Endothelial cell of umbilical vein (primary cell): ENCODE results near the gene WRNIP1. TPM values are rescaled to one million over a fixed set of nuclear protein-coding genes. Genes with fewer than 3 reads are reported as not detected.

Experiments used
- BruUV-seq: library from RNA; stranded (reverse); fragments of 400-500 nt; replicated peaks from 2 replicates; lab custom pipeline; 2021; lab: Mats Ljungman, UMichigan
- CTCF ChIA-PET: fragments of 300-600, 350-600 bp; sonication (Branson Sonifier 250); formaldehyde crosslinking; loops from one replicate; lab custom pipeline; 2021; ENCODE audit warnings: antibody characterized with exemption, inconsistent platforms; lab: Charles Lee
- POLR2A ChIA-PET: fragments of 300-600, 350-600 bp; sonication (Branson Sonifier 250); formaldehyde crosslinking; loops from one replicate; lab custom pipeline; 2021; ENCODE audit warnings: antibody characterized with exemption, inconsistent platforms; lab: Charles Lee
- DNase-seq: peaks from one replicate; pipeline ENCODE4 v3.0.0-alpha.2; 2011; ENCODE audit warnings: low read depth, low spot score
- FAIRE-seq: peaks from 2 replicates; lab custom pipeline; 2011; peaks lifted over from hg19 to GRCh38; lab: Jason Lieb, UNC
- H2AFZ ChIP-seq: 2 replicates; pipeline ENCODE4 v1.6.0; 2012; ENCODE audit warnings: low read depth, low read length, control low read depth, inconsistent platforms
- H3K27ac ChIP-seq: 2 replicates; pipeline ENCODE4 v1.5.1; 2011; ENCODE audit warnings: low read depth, mild to moderate bottlenecking, control low read depth, low read length, moderate library complexity; ENCODE audit not compliant: insufficient read depth
- H3K27me3 ChIP-seq, 2 experiments: 2 replicates each; pipeline versions ENCODE4 v1.6.0 to v1.6.1; 2011; ENCODE audit warnings: low read length in 2 of 2, mixed read lengths in 1 of 2; ENCODE audit not compliant: control insufficient read depth in 2 of 2, insufficient read depth in 2 of 2
- H3K36me3 ChIP-seq, 2 experiments: 2 replicates in 1 of 2; 3 replicates in 1 of 2; pipeline ENCODE4 v1.5.1; 2011; ENCODE audit warnings: low read length in 2 of 2, mild to moderate bottlenecking in 1 of 2, moderate library complexity in 1 of 2; ENCODE audit not compliant: control insufficient read depth in 2 of 2, insufficient read depth in 2 of 2; ENCODE audit errors: extremely low read depth in 1 of 2
- H3K4me1 ChIP-seq: 3 replicates; pipeline ENCODE4 v1.5.1; 2011; ENCODE audit warnings: mild to moderate bottlenecking, low read length; ENCODE audit not compliant: control insufficient read depth, insufficient read depth; ENCODE audit errors: extremely low read depth
- H3K4me2 ChIP-seq: 2 replicates; pipeline ENCODE4 v1.6.1; 2011; ENCODE audit warnings: low read length, control low read depth, mixed read lengths; ENCODE audit not compliant: insufficient read depth
- H3K4me3 ChIP-seq, 3 experiments: fragments of 200-600 bp in 1 of 3; sonication (generic), shearing (Covaris generic) in 1 of 3; replicated peaks in 1 of 3; 2 replicates each; pipeline ENCODE4 v1.5.1; 2011 to 2016; ENCODE audit warnings: control low read depth in 3 of 3, low read length in 3 of 3, mild to moderate bottlenecking in 2 of 3, inconsistent platforms in 1 of 3, low read depth in 1 of 3, moderate library complexity in 1 of 3; ENCODE audit not compliant: insufficient read depth in 1 of 3
- H3K79me2 ChIP-seq: 2 replicates; pipeline ENCODE4 v1.6.0; 2012; ENCODE audit warnings: low read length, inconsistent platforms; ENCODE audit not compliant: control insufficient read depth, insufficient read depth
- H3K9ac ChIP-seq: replicated peaks from 2 replicates; pipeline ENCODE3; 2011; ENCODE audit warnings: low read length, control low read depth; ENCODE audit not compliant: insufficient read depth; ENCODE audit errors: extremely low read depth
- H3K9me1 ChIP-seq: replicated peaks from 3 replicates; pipeline ENCODE4 v1.6.0; 2011; ENCODE audit warnings: mild to moderate bottlenecking, low read length; ENCODE audit not compliant: control insufficient read depth, insufficient read depth; ENCODE audit errors: extremely low read depth
- H3K9me3 ChIP-seq: replicated peaks from 2 replicates; pipeline ENCODE4 v1.5.1; 2012; ENCODE audit warnings: low read length, inconsistent platforms; ENCODE audit not compliant: control insufficient read depth, insufficient read depth
- H4K20me1 ChIP-seq: replicated peaks from 2 replicates; pipeline ENCODE3; 2011; ENCODE audit warnings: mild to moderate bottlenecking, low read length; ENCODE audit not compliant: control insufficient read depth, insufficient read depth; ENCODE audit errors: extremely low read depth
- CTCF ChIP-seq, 2 donors: IDR thresholded peaks; 1 replicate in 1 of 2; 2 replicates in 1 of 2; pipeline ENCODE4 v1.5.1; 2011; ENCODE audit warnings: low read length in 2 of 2, mild to moderate bottlenecking in 2 of 2, moderate library complexity in 2 of 2, control low read depth in 1 of 2, inconsistent platforms in 1 of 2, low read depth in 1 of 2; ENCODE audit not compliant: insufficient read depth in 1 of 2; ENCODE audit errors: extremely low read depth in 1 of 2
- GATA2 ChIP-seq: IDR thresholded peaks from 2 replicates; pipeline ENCODE4 v1.7.0; 2011; ENCODE audit warnings: low read depth, mild to moderate bottlenecking, moderate library complexity, mixed read lengths, low read length; ENCODE audit not compliant: insufficient read length, insufficient read depth
- MYC ChIP-seq: IDR thresholded peaks from one replicate; pipeline ENCODE4 v1.6.1; 2011; ENCODE audit warnings: mild to moderate bottlenecking, low read depth, low read length
- POLR2AphosphoS5 ChIP-seq: IDR thresholded peaks from 2 replicates; pipeline ENCODE4 v1.6.1; 2012; ENCODE audit warnings: low read depth, mild to moderate bottlenecking, control low read depth, low read length, moderate library complexity; ENCODE audit not compliant: insufficient read depth
- dilution Hi-C: fragments of 300-500 bp; cut with MboI; formaldehyde crosslinking; loops from one replicate; pipeline ENCODE4 v1.15.0; 2019; ENCODE audit warnings: low sequenced_read_pairs; ENCODE audit not compliant: extremely low pct_ligation_motif_present
- intact Hi-C: fragments of 100-400 bp; cut with micrococcal nuclease; formaldehyde crosslinking; loops from one replicate; pipeline ENCODE4 v1.10.0; 2022
- polyA plus RNA-seq, 4 experiments: library from polyadenylated mRNA; depleted of rRNA in 3 of 4; stranded (reverse) in 3 of 4; unstranded in 1 of 4; fragments of >200 nt; gene quantifications; 2 replicates each; pipeline versions ENCODE4 v1.2.1 to v1.2.3, GENCODE V29; 2011 to 2012; ENCODE audit warnings: missing spikeins in 1 of 4
- total RNA-seq: library from RNA; stranded (reverse); gene quantifications from 2 replicates; pipeline ENCODE4 v1.2.3, GENCODE V29; 2021

The WRNIP1 gene
- total and polyA plus RNA-seq, 2 donors (not counting 3 experiments of a cell fraction or from before 2014, with no cell fraction given): 50.1 to 68.9 TPM

GRCh38 chr6:2738373-2738979 lies 26.7 kb upstream of the WRNIP1 start:
- H3K4me3 ChIP-seq: no peak overlapping the region
- no peaks in the 10 kb centered on the region for H3K79me2 ChIP-seq
- TF ChIP-seq GATA2: no peak
- no peak for TF ChIP-seq MYC
- peak; percentile 54 to 64 for TF ChIP-seq CTCF (IDR thresholded peaks at IDR 0.05; ENCODE audit: extremely low read depth in 1 of 2, insufficient read depth in 1 of 2, low read depth in 1 of 2, low read length in 2 of 2)
- no peak for TF ChIP-seq POLR2AphosphoS5
- no peak overlapping the region for H3K9ac ChIP-seq
- no peaks in the 10 kb centered on the region for H3K9me3 ChIP-seq
- dilution Hi-C loops (no loop called here), intact Hi-C loops (loop anchor here (1.0 to 5.0 kb wide), 4 partner anchors 12 to 194 kb away; partner anchors contain the start of genes MYLK4 and WRNIP1)
- H4K20me1 ChIP-seq: no peaks in the 10 kb centered on the region
- FAIRE-seq: peak; percentile 94
- no peaks in the 10 kb centered on the region for H3K4me1 ChIP-seq
- ChIA-PET POLR2A (no interaction called here), CTCF (interaction anchor here (0.6 to 4.3 kb wide), 41 partner anchors 10 to 1147 kb away, joined by 3 to 116 read pairs (median 4); partner anchors contain the start of genes MYLK4, NQO2, RIPK1 and SERPINB1)
- H3K27ac ChIP-seq: no peak overlapping the region
- H3K9me1 ChIP-seq: no peaks in the 10 kb centered on the region
- no peaks in the 10 kb centered on the region for H3K27me3 ChIP-seq
- no TSS peak for BruUV-seq
- no peak overlapping the region for H3K4me2 ChIP-seq
- no peaks in the 10 kb centered on the region for H3K36me3 ChIP-seq
- peak; percentile 72 for DNase-seq
- H2AFZ ChIP-seq: peak overlapping the region; percentile 30
